Spinal cord (tissue), 10 donors: ENCODE data around the gene LSM4. TPM values are rescaled to one million over a fixed set of nuclear protein-coding genes. Genes with fewer than 3 reads are reported as not detected.
A peak's percentile ranks its signal among the peaks of the same experiment; 100 is the strongest.

Experiments used
- DNase-seq, 6 donors: peaks; one replicate each; pipeline versions ENCODE4 v3.0.0 to v3.0.0-alpha.2; 2013 to 2015; ENCODE audit warnings: low spot score in 6 of 6, low read depth in 4 of 6
- H3K27ac ChIP-seq: one replicate; pipeline ENCODE4 v1.5.1; 2013; ENCODE audit warnings: low read depth, low read length, control low read depth
- H3K27me3 ChIP-seq: one replicate; pipeline ENCODE4 v1.6.1; 2013; ENCODE audit warnings: low read length; ENCODE audit not compliant: control insufficient read depth, insufficient read depth
- H3K36me3 ChIP-seq: one replicate; pipeline ENCODE4 v1.6.1; 2013; ENCODE audit warnings: low read length; ENCODE audit not compliant: control insufficient read depth, insufficient read depth
- H3K4me1 ChIP-seq: one replicate; pipeline ENCODE4 v1.6.1; 2013; ENCODE audit warnings: low read length; ENCODE audit not compliant: control insufficient read depth, insufficient read depth
- H3K4me3 ChIP-seq: one replicate; pipeline ENCODE4 v1.5.1; 2013; ENCODE audit warnings: low read depth, low read length, control low read depth
- H3K9me3 ChIP-seq: one replicate; pipeline ENCODE4 v1.6.1; 2013; ENCODE audit warnings: low read length; ENCODE audit not compliant: control insufficient read depth, insufficient read depth
- WGBS: methylation state at CpG from one replicate; pipeline ENCODE4 v1.1.5; 2013; ENCODE audit warnings: missing lambda C conversion rate; ENCODE audit not compliant: insufficient coverage; 5-methylcytosine and 5-hydroxymethylcytosine counted together
- polyA plus RNA-seq, 2 donors: library from polyadenylated mRNA; unstranded; fragments of 120-200 nt; gene quantifications; one replicate each; pipeline ENCODE4 v1.2.1, GENCODE V29; 2013; ENCODE audit not compliant: insufficient read length in 2 of 2
- total RNA-seq, 2 donors: library from RNA; depleted of rRNA in 1 of 2; stranded (reverse); fragments of 120-200 nt in 1 of 2; fragments of >200 nt in 1 of 2; gene quantifications; one replicate each; pipeline versions ENCODE4 v1.2.3 to v1.2.4, GENCODE V29; 2013 to 2014
- donor health status: healthy.

The LSM4 gene
- total and polyA plus RNA-seq, 4 donors, result 69.4 to 120 (median 105) TPM

DNA sequence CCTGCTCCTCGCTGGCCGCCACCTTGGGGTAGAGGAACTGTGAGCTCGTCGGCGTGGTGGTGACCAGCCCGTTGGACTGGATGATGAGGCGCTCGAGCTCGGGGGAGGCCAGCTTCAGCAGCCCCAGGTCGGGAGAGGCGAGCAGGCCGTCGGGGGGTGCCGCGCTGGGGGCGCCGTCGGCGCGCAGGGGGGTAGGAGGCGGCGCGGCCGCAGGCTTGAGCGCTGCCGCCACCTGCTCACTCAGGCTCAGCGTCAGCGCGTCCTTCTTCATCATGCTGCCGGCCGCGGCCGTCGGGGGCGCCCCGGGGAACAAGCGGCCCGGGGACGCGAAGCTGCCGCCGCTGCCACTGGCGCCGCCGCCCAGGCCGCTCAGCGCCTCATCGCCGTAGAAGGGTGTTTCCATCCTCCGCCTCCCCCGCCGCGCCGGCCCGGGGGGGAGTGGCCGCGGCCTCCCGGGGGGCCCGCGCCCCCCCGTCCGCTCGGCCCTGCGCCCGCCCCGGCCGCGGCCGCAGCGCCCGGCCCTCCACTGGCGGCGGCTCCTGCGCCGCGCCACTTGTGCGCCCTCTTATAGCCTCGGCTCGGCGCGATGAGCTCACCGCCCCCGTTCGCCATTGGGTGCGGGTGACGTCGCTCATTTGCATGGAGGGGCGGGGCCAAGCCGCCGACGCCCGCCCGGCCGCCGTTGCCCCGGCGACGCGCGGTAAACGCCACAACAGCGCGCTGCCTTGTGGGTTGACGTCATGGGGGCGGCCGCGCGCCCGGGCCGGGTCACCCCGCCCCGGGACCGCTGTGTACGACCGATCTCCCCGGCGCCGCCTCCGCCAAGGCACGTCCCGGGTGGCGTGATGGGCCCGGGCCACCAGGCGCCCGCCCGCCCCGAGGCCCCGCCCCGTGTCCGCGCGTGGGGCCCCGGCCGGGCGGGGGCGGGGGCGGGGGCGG, 41.5 kb downstream of the LSM4 start, which contains the start of gene JUND:
Gene JUND (minus strand): TSS at position 541 of the 939 bp plus-strand sequence. CDS start 138 bp downstream, at position 403.
- Histone ChIP-seq H3K27me3 (no peaks in the 10 kb centered on the region), H3K4me1 (peaks cover 46% of the 10 kb centered on the region), H3K4me3 (peak within 1 kb of the TSS; percentile 97), H3K27ac (peak within 1 kb of the TSS; percentile 99), H3K9me3 (no peaks in the 10 kb centered on the region), H3K36me3 (peaks cover 26% of the 10 kb centered on the region)
- peak; percentile 91 to 99 (median 96) for DNase-seq
- WGBS, result under 1% methylated on average over 120 of the region's 138 CpGs

DNA sequence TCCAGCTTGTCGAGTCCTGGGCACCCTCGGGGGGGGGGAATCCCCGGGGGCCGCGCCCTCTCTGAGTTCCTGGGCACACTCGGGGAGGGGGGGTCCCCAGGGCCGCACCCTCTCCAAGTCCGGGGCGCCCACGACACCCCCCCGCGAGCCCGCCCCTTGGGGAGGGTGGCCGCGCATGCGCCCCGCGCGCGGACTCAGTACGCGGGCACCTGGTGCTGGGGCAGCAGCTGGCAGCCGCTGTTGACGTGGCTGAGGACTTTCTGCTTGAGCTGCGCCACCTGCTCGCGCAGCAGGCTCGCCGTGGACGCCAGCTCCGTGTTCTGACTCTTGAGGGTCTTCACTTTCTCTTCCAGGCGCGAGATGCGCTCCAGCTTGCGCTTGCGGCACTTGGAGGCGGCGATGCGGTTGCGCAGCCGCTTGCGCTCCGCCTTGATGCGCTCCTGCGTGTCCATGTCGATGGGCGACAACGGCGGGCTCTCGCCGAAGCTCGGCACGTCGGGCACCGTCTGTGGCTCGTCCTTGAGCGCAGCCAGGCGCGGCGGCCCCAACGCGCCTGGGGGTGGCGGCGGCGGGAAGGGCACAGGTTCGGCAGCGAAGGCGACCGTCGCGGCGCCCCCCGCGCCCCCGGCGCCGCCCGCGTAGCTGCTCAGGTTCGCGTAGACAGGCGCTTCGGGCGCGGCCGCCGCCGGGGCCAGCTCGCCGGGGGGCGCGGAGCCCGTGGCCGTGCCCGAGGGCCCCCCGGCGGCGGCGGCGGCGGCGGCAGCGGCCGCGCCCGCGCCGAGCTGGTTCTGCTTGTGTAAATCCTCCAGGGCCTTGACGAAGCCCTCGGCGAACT, 42.4 kb downstream of the LSM4 start:
- DNase-seq, result peak in 4 of 6 donors; percentile 52 to 92 (median 74)
- peaks cover 52% of the 10 kb centered on the region for H3K4me1 ChIP-seq
- WGBS, result under 1% methylated on average over 111 of the region's 111 CpGs
- no peaks in the 10 kb centered on the region for H3K27me3 ChIP-seq
- H3K4me3 ChIP-seq, result peak overlapping the region; percentile 97
- peak overlapping the region; percentile 99 for H3K27ac ChIP-seq
- H3K9me3 ChIP-seq, result no peaks in the 10 kb centered on the region
- H3K36me3 ChIP-seq, result peaks cover 32% of the 10 kb centered on the region

DNA sequence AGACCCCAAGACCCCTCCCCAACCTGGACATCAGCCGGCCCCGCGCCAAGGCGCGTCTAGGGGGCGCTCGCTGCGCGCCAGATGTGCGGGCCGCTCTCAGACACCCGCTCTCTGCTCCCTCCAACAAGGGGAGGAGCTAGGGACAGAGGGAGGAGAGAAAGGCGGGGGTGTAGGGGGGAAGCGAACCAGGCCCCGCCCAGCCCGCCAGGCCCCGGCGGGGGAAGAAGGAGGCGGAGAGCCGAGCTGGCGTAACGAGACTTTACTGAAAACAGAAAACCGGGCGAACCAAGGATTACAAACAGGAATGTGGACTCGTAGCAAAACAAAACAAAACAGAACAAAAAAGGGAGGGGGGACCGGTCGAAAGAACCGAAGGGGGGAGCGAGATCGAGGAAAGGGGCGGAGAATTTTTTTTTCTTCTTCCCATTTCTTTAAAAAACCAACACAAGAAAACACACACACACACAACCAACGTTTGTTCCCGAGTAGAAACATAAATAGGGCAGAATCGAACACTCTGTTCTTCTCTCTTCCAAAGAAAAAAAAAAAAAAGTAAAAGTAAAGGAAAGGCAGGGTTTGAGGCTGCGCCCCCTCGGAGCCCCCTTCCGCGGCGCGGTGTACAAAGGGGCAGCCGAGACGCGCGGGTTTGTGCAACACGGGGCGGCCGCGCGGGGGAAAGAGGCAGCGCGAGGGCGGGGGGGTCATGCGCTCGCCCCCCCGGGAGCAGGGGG, 43.2 kb downstream of the LSM4 start:
- H3K36me3 ChIP-seq, result peaks cover 39% of the 10 kb centered on the region
- WGBS, result 0% methylated on average over 30 of the region's 55 CpGs
- H3K4me3 ChIP-seq, result peak overlapping the region; percentile 97
- H3K27me3 ChIP-seq, result no peaks in the 10 kb centered on the region
- H3K4me1 ChIP-seq, result peaks cover 58% of the 10 kb centered on the region
- no peaks in the 10 kb centered on the region for H3K9me3 ChIP-seq
- peak; percentile 85 to 98 (median 90) for DNase-seq
- H3K27ac ChIP-seq, result peak overlapping the region; percentile 99

DNA sequence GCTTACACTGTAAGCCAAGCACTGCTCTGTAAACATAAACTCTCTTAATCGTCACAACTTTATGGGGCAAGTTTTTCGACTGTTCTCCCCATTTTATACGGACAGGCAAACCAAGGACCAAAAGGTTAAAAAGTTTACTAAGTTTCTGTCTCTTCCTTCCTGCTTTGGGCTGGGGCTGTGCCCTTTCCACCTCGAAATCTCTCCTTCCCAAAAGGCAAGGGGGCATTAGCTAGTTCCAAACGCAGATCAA, 43.7 kb downstream of the LSM4 start:
- no peak for DNase-seq
- Histone ChIP-seq H3K27me3 (no peaks in the 10 kb centered on the region), H3K9me3 (no peaks in the 10 kb centered on the region), H3K4me1 (peaks cover 62% of the 10 kb centered on the region), H3K36me3 (peaks cover 44% of the 10 kb centered on the region), H3K27ac (peak overlapping the region; percentile 99), H3K4me3 (peak overlapping the region; percentile 97)
- 12% methylated on average over 4 of the region's 5 CpGs for WGBS

GRCh38 chr19:18278521-18279265, 44.2 kb downstream of the LSM4 start:
- Histone ChIP-seq H3K9me3 (no peaks in the 10 kb centered on the region), H3K27me3 (no peaks in the 10 kb centered on the region), H3K36me3 (peaks cover 46% of the 10 kb centered on the region), H3K27ac (peak overlapping the region; percentile 99), H3K4me3 (peak overlapping the region; percentile 97), H3K4me1 (peaks cover 66% of the 10 kb centered on the region)
- WGBS, result 73% methylated on average over 9 of the region's 10 CpGs
- peak in 2 of 6 donors; percentile 5 to 56 for DNase-seq

DNA sequence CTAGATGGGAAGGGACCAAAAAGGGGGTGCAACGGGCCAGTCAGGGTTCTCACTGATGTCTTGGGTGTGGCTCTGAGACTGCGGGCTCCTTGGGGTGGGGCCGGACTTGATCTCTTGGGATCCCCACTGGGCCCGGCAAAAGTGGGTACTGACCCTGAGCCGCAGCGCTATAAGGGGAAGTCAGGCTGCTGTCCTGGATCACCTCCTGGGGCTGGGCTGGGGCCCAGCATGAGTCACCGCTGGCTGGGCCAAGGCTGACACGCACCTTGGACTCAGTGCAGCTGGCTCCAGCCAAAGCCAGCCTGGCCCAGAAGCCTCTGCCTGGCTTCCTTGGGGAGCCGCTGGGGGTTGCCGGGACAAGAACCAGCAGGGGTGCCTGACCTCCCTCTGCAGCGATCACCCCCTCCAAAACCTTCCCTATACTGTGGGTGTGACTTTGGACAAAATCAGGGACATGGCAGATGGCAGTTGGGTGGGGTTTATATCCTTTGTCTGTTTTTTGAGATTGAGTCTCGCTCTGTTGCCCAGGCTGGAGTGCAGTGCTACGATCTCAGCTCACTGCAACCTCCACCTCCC, 48.0 kb downstream of the LSM4 start:
- peaks cover 51% of the 10 kb centered on the region for H3K4me1 ChIP-seq
- H3K9me3 ChIP-seq, result no peaks in the 10 kb centered on the region
- WGBS, result 60% methylated on average over 8 of the region's 13 CpGs
- H3K4me3 ChIP-seq, result no peak overlapping the region
- peak in 3 of 6 donors; percentile 42 to 88 (median 43) for DNase-seq
- H3K27ac ChIP-seq, result peak overlapping the region; percentile 65
- no peaks in the 10 kb centered on the region for H3K27me3 ChIP-seq
- H3K36me3 ChIP-seq, result peaks cover 49% of the 10 kb centered on the region

DNA sequence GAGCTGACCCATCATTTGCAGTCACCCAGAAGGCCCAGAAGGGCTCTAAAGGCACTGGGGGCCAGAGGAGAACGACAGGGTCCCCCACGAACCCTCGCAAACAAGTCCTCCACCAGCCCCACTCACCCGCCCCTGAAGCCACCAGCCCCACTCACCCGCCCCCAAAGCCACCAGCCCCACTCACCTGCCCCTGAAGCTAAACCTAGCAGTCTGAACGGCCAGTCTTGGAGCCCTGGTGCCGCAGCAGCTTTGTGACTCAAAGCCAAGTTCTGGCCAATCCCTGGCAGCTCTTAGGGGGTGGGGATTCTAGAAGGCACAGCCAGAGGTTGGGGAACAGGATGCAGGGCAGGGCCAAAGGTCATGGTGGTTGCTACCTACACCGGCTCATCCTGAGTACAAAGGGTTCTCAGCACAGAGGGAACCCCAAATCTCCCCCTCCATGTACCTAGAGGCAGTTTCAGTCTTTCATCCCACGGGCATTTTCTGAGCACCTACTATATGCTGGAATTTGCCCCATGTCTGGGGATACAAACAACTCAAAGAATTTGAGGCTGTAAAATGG, 48.6 kb downstream of the LSM4 start, which contains the start of gene IQCN:
Gene IQCN (minus strand): TSS at position 234 of the 562 bp plus-strand sequence. CDS start 4,974 bp downstream, outside the sequence.
- Histone ChIP-seq H3K27me3 (no peaks in the 10 kb centered on the region), H3K27ac (peak within 1 kb of the TSS; percentile 65), H3K36me3 (peaks cover 49% of the 10 kb centered on the region), H3K4me1 (peaks cover 50% of the 10 kb centered on the region), H3K9me3 (no peaks in the 10 kb centered on the region), H3K4me3 (no peak within 1 kb of the TSS)
- DNase-seq, result peak in 1 of 6 donors; percentile 61
- WGBS, result 68% methylated on average over 7 of the region's 9 CpGs

- Histone ChIP-seq H3K27me3 (no peaks in the 10 kb centered on the region), H3K9me3 (no peaks in the 10 kb centered on the region), H3K36me3 (peaks cover 52% of the 10 kb centered on the region), H3K4me3 (no peak overlapping the region), H3K4me1 (peaks cover 44% of the 10 kb centered on the region), H3K27ac (no peak overlapping the region)
- DNase-seq, result no peak
- whole genome bisulfite sequencing, result 95% methylated on average over 5 of the region's 13 CpGs
Observed at GRCh38 chr19:18273561-18274218, 49.2 kb downstream of the LSM4 start.
